ENCODE data around the gene TMEM170B. TPM values are rescaled to one million over a fixed set of nuclear protein-coding genes. Genes with fewer than 3 reads are reported as not detected.

TMEM170B gene
- total RNA-seq, 1 experiment from 2014 or later, result 1.0 TPM

DNA sequence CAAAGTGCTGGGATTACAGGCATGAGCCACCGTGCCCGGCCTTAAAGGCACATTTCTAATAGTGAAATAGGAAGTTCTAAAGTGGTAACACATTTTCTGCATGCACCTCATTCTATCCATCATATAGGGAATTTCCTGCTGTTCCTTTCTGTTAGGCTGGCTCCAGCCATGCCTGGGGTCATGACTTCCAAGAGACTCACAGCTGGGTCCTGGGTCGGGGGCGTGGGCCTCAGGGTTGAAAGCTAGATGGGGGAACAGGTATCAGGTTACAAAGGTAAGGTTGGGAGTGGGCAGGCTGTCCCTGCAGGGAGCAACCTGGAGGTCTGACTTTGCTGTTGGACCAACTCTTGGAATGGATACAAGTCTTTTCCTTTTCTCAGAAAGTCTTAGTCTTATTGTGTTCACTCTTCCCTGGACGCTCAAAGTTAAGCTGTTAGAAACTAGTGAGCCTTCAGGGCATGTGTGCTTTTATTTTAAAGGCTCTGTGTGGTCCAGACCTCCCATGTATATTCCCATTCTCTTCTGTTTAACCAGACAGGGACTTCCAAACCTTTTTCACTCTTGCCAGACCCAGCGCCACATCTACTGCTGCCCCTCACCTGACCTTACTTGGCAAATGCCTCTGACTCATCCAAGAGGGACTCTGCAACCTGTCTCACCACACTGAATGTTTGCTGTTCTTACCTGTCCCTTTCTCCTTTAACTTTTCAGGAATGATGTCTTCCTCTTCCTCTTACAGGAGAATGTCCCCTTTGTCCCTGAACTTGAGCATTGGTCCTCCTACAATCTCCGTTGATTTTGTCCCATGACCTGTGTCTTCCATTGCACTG lies 64.4 kb downstream of the TMEM170B start:
- Histone ChIP-seq H4K20me1 (ENCODE audit: insufficient read depth) (no peaks in the 10 kb centered on the region), H3K4me2 (ENCODE audit: low read length) (peak overlapping the region; percentile 44), H3K79me2 (ENCODE audit: insufficient read depth, low read length) (no peaks in the 10 kb centered on the region), H3K27ac (ENCODE audit: low read depth, low read length) (no peak overlapping the region), H3K36me3 (ENCODE audit: control insufficient read depth in 1 of 2, insufficient read depth in 2 of 2, low read length in 2 of 2) (no peaks in the 10 kb centered on the region), H3K9me2 (ENCODE audit: insufficient read depth) (no peaks in the 10 kb centered on the region), H3K4me1 (ENCODE audit: control insufficient read depth in 1 of 2, insufficient read depth in 2 of 2, low read length in 2 of 2) (peaks cover 2 to 12% of the 10 kb centered on the region in 2 experiments; a peak in 3 of 4 replicates), H3K4me3 (replicated peaks in 1 of 2; ENCODE audit: low read depth in 1 of 2, low read length in 2 of 2) (no peak overlapping the region), H2AFZ (ENCODE audit: low read depth, low read length, poor library complexity, severe bottlenecking) (no peak overlapping the region), H3K9me3 (ENCODE audit: control insufficient read depth in 1 of 2, insufficient read depth in 1 of 2, low read depth in 1 of 2, low read length in 2 of 2) (no peaks in the 10 kb centered on the region), H3K9ac (ENCODE audit: low read length) (no peak overlapping the region), H3K27me3 (ENCODE audit: insufficient read depth, low read length) (no peaks in the 10 kb centered on the region)
- ChIA-PET POLR2A (no interaction called here), CTCF (no interaction called here), RAD21 (ENCODE audit: low non-redundant PET in 1 of 2, low total read pairs in 2 of 2, uncharacterized antibody in 2 of 2, unreplicated experiment in 2 of 2) (no interaction called here)
- intact Hi-C loops (cut with micrococcal nuclease), result no loop called here
- TF ChIP-seq JUND (IDR thresholded peaks at IDR 0.05), result 0 out of 2 replicates have a peak, but pooled peaks have one; percentile 16
- no peak for TF ChIP-seq RAD21 (IDR thresholded peaks at IDR 0.05; ENCODE audit: low read depth)
- DNase-seq (ENCODE audit: low read depth, low spot score), result no peak
- ATAC-seq, result peak; percentile 57; the same call in 1 of the 2 replicates
- no TSS peak for BruUV-seq (replicated peaks)

DNA sequence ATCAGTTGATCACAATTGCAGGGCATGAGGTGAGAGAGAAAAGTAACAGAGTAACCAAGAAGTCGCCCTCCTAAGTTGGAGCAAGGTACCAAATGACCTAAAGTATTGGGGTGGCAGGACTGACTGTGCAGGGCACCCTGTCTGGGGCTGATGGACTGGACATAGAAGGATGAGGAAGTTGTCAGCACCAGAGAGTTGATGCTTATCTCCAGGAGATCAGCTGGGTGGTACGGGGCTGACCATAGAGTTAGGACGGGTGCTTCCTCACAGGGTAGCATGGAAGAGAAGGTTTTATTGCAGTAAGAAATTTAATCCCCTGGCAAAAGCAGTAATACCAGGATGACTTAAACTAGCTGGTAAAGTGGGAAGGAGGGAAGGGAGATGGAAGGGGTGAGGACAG lies 66.7 kb downstream of the TMEM170B start:
- H3K27ac ChIP-seq (ENCODE audit: low read depth, low read length), result no peak overlapping the region
- no peaks in the 10 kb centered on the region for H3K9me3 ChIP-seq (ENCODE audit: control insufficient read depth in 1 of 2, insufficient read depth in 1 of 2, low read depth in 1 of 2, low read length in 2 of 2)
- H2AFZ ChIP-seq (ENCODE audit: low read depth, low read length, poor library complexity, severe bottlenecking), result no peak overlapping the region
- POLR2A ChIA-PET, result no interaction called here
- CTCF ChIA-PET, result no interaction called here
- no peaks in the 10 kb centered on the region for H3K36me3 ChIP-seq (ENCODE audit: control insufficient read depth in 1 of 2, insufficient read depth in 2 of 2, low read length in 2 of 2)
- no peaks in the 10 kb centered on the region for H3K9me2 ChIP-seq (ENCODE audit: insufficient read depth)
- H3K4me1 ChIP-seq (ENCODE audit: control insufficient read depth in 1 of 2, insufficient read depth in 2 of 2, low read length in 2 of 2), result peaks cover 2 to 12% of the 10 kb centered on the region in 2 experiments; a peak in 3 of 4 replicates
- no peaks in the 10 kb centered on the region for H4K20me1 ChIP-seq (ENCODE audit: insufficient read depth)
- no peak for DNase-seq (ENCODE audit: low read depth, low spot score)
- RAD21 ChIA-PET (ENCODE audit: low non-redundant PET in 1 of 2, low total read pairs in 2 of 2, uncharacterized antibody in 2 of 2, unreplicated experiment in 2 of 2), result no interaction called here
- no peak overlapping the region for H3K4me2 ChIP-seq (ENCODE audit: low read length)
- H3K9ac ChIP-seq (ENCODE audit: low read length), result no peak overlapping the region
- no TSS peak for BruUV-seq (replicated peaks)
- intact Hi-C loops (cut with micrococcal nuclease), result no loop called here
- ATAC-seq, result no peak
- no peaks in the 10 kb centered on the region for H3K27me3 ChIP-seq (ENCODE audit: insufficient read depth, low read length)
- no peak overlapping the region for H3K4me3 ChIP-seq (replicated peaks in 1 of 2; ENCODE audit: low read depth in 1 of 2, low read length in 2 of 2)
- no peaks in the 10 kb centered on the region for H3K79me2 ChIP-seq (ENCODE audit: insufficient read depth, low read length)
- TF ChIP-seq, protein P1, sequence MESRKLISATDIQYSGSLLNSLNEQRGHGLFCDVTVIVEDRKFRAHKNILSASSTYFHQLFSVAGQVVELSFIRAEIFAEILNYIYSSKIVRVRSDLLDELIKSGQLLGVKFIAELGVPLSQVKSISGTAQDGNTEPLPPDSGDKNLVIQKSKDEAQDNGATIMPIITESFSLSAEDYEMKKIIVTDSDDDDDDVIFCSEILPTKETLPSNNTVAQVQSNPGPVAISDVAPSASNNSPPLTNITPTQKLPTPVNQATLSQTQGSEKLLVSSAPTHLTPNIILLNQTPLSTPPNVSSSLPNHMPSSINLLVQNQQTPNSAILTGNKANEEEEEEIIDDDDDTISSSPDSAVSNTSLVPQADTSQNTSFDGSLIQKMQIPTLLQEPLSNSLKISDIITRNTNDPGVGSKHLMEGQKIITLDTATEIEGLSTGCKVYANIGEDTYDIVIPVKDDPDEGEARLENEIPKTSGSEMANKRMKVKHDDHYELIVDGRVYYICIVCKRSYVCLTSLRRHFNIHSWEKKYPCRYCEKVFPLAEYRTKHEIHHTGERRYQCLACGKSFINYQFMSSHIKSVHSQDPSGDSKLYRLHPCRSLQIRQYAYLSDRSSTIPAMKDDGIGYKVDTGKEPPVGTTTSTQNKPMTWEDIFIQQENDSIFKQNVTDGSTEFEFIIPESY (IDR thresholded peaks at IDR 0.05; ENCODE audit: extremely low read depth, insufficient replicate concordance, low read length), result no peak
- TF ChIP-seq POLR2A (IDR thresholded peaks at IDR 0.05; ENCODE audit: borderline replicate concordance, extremely low read depth, insufficient read depth, insufficient read length) (no peak), JUND (IDR thresholded peaks at IDR 0.05) (no peak), RAD21 (IDR thresholded peaks at IDR 0.05; ENCODE audit: low read depth) (no peak), SP1 (IDR thresholded peaks at IDR 0.05; ENCODE audit: low read depth) (no peak), FOSL1 (IDR thresholded peaks at IDR 0.05; ENCODE audit: low read depth) (no peak), CEBPB (IDR thresholded peaks at IDR 0.05; ENCODE audit: low read depth) (no peak)
- TF ChIP-seq, protein P2, sequence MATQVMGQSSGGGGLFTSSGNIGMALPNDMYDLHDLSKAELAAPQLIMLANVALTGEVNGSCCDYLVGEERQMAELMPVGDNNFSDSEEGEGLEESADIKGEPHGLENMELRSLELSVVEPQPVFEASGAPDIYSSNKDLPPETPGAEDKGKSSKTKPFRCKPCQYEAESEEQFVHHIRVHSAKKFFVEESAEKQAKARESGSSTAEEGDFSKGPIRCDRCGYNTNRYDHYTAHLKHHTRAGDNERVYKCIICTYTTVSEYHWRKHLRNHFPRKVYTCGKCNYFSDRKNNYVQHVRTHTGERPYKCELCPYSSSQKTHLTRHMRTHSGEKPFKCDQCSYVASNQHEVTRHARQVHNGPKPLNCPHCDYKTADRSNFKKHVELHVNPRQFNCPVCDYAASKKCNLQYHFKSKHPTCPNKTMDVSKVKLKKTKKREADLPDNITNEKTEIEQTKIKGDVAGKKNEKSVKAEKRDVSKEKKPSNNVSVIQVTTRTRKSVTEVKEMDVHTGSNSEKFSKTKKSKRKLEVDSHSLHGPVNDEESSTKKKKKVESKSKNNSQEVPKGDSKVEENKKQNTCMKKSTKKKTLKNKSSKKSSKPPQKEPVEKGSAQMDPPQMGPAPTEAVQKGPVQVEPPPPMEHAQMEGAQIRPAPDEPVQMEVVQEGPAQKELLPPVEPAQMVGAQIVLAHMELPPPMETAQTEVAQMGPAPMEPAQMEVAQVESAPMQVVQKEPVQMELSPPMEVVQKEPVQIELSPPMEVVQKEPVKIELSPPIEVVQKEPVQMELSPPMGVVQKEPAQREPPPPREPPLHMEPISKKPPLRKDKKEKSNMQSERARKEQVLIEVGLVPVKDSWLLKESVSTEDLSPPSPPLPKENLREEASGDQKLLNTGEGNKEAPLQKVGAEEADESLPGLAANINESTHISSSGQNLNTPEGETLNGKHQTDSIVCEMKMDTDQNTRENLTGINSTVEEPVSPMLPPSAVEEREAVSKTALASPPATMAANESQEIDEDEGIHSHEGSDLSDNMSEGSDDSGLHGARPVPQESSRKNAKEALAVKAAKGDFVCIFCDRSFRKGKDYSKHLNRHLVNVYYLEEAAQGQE (IDR thresholded peaks at IDR 0.05; ENCODE audit: low read depth), result no peak
- TF ChIP-seq, protein P3, sequence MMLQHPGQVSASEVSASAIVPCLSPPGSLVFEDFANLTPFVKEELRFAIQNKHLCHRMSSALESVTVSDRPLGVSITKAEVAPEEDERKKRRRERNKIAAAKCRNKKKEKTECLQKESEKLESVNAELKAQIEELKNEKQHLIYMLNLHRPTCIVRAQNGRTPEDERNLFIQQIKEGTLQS (IDR thresholded peaks at IDR 0.05), result no peak
- TF ChIP-seq, protein P4, sequence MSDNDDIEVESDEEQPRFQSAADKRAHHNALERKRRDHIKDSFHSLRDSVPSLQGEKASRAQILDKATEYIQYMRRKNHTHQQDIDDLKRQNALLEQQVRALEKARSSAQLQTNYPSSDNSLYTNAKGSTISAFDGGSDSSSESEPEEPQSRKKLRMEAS (IDR thresholded peaks at IDR 0.05), result no peak
- TF ChIP-seq, protein P5, sequence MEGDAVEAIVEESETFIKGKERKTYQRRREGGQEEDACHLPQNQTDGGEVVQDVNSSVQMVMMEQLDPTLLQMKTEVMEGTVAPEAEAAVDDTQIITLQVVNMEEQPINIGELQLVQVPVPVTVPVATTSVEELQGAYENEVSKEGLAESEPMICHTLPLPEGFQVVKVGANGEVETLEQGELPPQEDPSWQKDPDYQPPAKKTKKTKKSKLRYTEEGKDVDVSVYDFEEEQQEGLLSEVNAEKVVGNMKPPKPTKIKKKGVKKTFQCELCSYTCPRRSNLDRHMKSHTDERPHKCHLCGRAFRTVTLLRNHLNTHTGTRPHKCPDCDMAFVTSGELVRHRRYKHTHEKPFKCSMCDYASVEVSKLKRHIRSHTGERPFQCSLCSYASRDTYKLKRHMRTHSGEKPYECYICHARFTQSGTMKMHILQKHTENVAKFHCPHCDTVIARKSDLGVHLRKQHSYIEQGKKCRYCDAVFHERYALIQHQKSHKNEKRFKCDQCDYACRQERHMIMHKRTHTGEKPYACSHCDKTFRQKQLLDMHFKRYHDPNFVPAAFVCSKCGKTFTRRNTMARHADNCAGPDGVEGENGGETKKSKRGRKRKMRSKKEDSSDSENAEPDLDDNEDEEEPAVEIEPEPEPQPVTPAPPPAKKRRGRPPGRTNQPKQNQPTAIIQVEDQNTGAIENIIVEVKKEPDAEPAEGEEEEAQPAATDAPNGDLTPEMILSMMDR (IDR thresholded peaks at IDR 0.05 in 2 of 3, conservative IDR thresholded peaks at IDR 0.05 in 1 of 3; ENCODE audit: borderline replicate concordance in 1 of 3, insufficient read depth in 1 of 3, low read depth in 2 of 3, low read length in 2 of 3), result no peak

Data from HCT116 (cell line).